Measurements from ENCODE around the gene SRSF1. TPM values are rescaled to one million over a fixed set of nuclear protein-coding genes. Genes with fewer than 3 reads are reported as not detected.
"Not testable (repeated sequence)": the region's sequence is repeated elsewhere in the genome, so short reads cannot be mapped to it uniquely, and the experiment has no call there.

SRSF1 gene
- polyA plus RNA-seq, 2 donors: 80.7 to 91.7 TPM

GRCh38 chr17:57970710-57971109 lies 36.3 kb downstream of the SRSF1 start:
- peaks cover 0 to 4% of the 10 kb centered on the region in 2 donors for H3K36me3 ChIP-seq (ENCODE audit: control insufficient read depth in 2 of 2, insufficient read depth in 2 of 2, low read length in 1 of 2)
- no peaks in the 10 kb centered on the region for H3K9me3 ChIP-seq (ENCODE audit: control insufficient read depth in 2 of 2, insufficient read depth in 1 of 2, low read depth in 1 of 2, low read length in 1 of 2)
- no peaks in the 10 kb centered on the region for H3K4me1 ChIP-seq (ENCODE audit: control insufficient read depth in 2 of 2, insufficient read depth in 2 of 2, low read length in 1 of 2)
- 59 to 60% methylated on average over 4 of the region's 4 CpGs for WGBS, 2 donors
- H3K27me3 ChIP-seq (ENCODE audit: control insufficient read depth in 1 of 2, insufficient read depth in 2 of 2, low read length in 2 of 2): no peaks in the 10 kb centered on the region
- no peak overlapping the region for H3K4me3 ChIP-seq (ENCODE audit: low read depth in 1 of 2, low read length in 2 of 2)
- no peak overlapping the region for H3K27ac ChIP-seq (ENCODE audit: low read depth in 2 of 2, low read length in 1 of 2)

- no peaks in the 10 kb centered on the region for H3K9me3 ChIP-seq (ENCODE audit: control insufficient read depth in 2 of 2, insufficient read depth in 1 of 2, low read depth in 1 of 2, low read length in 1 of 2)
- H3K4me3 ChIP-seq (ENCODE audit: low read depth in 1 of 2, low read length in 2 of 2): no peak overlapping the region
- 45 to 47% methylated on average over 1 of the region's 1 CpG for WGBS, 2 donors
- H3K27ac ChIP-seq (ENCODE audit: low read depth in 2 of 2, low read length in 1 of 2): no peak overlapping the region
- no peaks in the 10 kb centered on the region for H3K4me1 ChIP-seq (ENCODE audit: control insufficient read depth in 2 of 2, insufficient read depth in 2 of 2, low read length in 1 of 2)
- H3K27me3 ChIP-seq (ENCODE audit: control insufficient read depth in 1 of 2, insufficient read depth in 2 of 2, low read length in 2 of 2): no peaks in the 10 kb centered on the region
- no peaks in the 10 kb centered on the region for H3K36me3 ChIP-seq (ENCODE audit: control insufficient read depth in 2 of 2, insufficient read depth in 2 of 2, low read length in 1 of 2)
Observed at GRCh38 chr17:57968456-57968855, 38.6 kb downstream of the SRSF1 start.

GRCh38 chr17:57966875-57967274 lies 40.2 kb downstream of the SRSF1 start:
- Histone ChIP-seq H3K36me3 (ENCODE audit: control insufficient read depth in 2 of 2, insufficient read depth in 2 of 2, low read length in 1 of 2) (no peaks in the 10 kb centered on the region), H3K27ac (ENCODE audit: low read depth in 2 of 2, low read length in 1 of 2) (no peak overlapping the region), H3K9me3 (ENCODE audit: control insufficient read depth in 2 of 2, insufficient read depth in 1 of 2, low read depth in 1 of 2, low read length in 1 of 2) (no peaks in the 10 kb centered on the region), H3K4me3 (ENCODE audit: low read depth in 1 of 2, low read length in 2 of 2) (no peak overlapping the region), H3K27me3 (ENCODE audit: control insufficient read depth in 1 of 2, insufficient read depth in 2 of 2, low read length in 2 of 2) (no peaks in the 10 kb centered on the region), H3K4me1 (ENCODE audit: control insufficient read depth in 2 of 2, insufficient read depth in 2 of 2, low read length in 1 of 2) (no peaks in the 10 kb centered on the region)
- 89 to 90% methylated on average over 5 of the region's 5 CpGs for WGBS, 2 donors

- 89 to 90% methylated on average over 5 of the region's 5 CpGs for WGBS, 2 donors
- Histone ChIP-seq H3K9me3 (ENCODE audit: control insufficient read depth in 2 of 2, insufficient read depth in 1 of 2, low read depth in 1 of 2, low read length in 1 of 2) (no peaks in the 10 kb centered on the region), H3K27me3 (ENCODE audit: control insufficient read depth in 1 of 2, insufficient read depth in 2 of 2, low read length in 2 of 2) (no peaks in the 10 kb centered on the region), H3K4me1 (ENCODE audit: control insufficient read depth in 2 of 2, insufficient read depth in 2 of 2, low read length in 1 of 2) (no peaks in the 10 kb centered on the region), H3K27ac (ENCODE audit: low read depth in 2 of 2, low read length in 1 of 2) (no peak overlapping the region), H3K36me3 (ENCODE audit: control insufficient read depth in 2 of 2, insufficient read depth in 2 of 2, low read length in 1 of 2) (no peaks in the 10 kb centered on the region), H3K4me3 (ENCODE audit: low read depth in 1 of 2, low read length in 2 of 2) (no peak overlapping the region)
Observed at GRCh38 chr17:57966246-57966645, 40.8 kb downstream of the SRSF1 start.

GRCh38 chr17:57965521-57966160 lies 41.4 kb downstream of the SRSF1 start:
- 87 to 88% methylated on average over 26 of the region's 26 CpGs for WGBS, 2 donors
- Histone ChIP-seq H3K9me3 (ENCODE audit: control insufficient read depth in 2 of 2, insufficient read depth in 1 of 2, low read depth in 1 of 2, low read length in 1 of 2) (no peaks in the 10 kb centered on the region), H3K4me3 (ENCODE audit: low read depth in 1 of 2, low read length in 2 of 2) (no peak overlapping the region), H3K4me1 (ENCODE audit: control insufficient read depth in 2 of 2, insufficient read depth in 2 of 2, low read length in 1 of 2) (no peaks in the 10 kb centered on the region), H3K27ac (ENCODE audit: low read depth in 2 of 2, low read length in 1 of 2) (no peak overlapping the region), H3K36me3 (ENCODE audit: control insufficient read depth in 2 of 2, insufficient read depth in 2 of 2, low read length in 1 of 2) (no peaks in the 10 kb centered on the region), H3K27me3 (ENCODE audit: control insufficient read depth in 1 of 2, insufficient read depth in 2 of 2, low read length in 2 of 2) (no peaks in the 10 kb centered on the region)

- Histone ChIP-seq H3K9me3 (ENCODE audit: control insufficient read depth in 2 of 2, insufficient read depth in 1 of 2, low read depth in 1 of 2, low read length in 1 of 2) (no peaks in the 10 kb centered on the region), H3K27me3 (ENCODE audit: control insufficient read depth in 1 of 2, insufficient read depth in 2 of 2, low read length in 2 of 2) (no peaks in the 10 kb centered on the region), H3K36me3 (ENCODE audit: control insufficient read depth in 2 of 2, insufficient read depth in 2 of 2, low read length in 1 of 2) (no peaks in the 10 kb centered on the region), H3K4me1 (ENCODE audit: control insufficient read depth in 2 of 2, insufficient read depth in 2 of 2, low read length in 1 of 2) (no peaks in the 10 kb centered on the region), H3K27ac (ENCODE audit: low read depth in 2 of 2, low read length in 1 of 2) (no peak overlapping the region), H3K4me3 (ENCODE audit: low read depth in 1 of 2, low read length in 2 of 2) (no peak overlapping the region)
- WGBS, 2 donors: 95 to 97% methylated on average over 6 of the region's 6 CpGs
Observed at GRCh38 chr17:57963149-57963511, 43.9 kb downstream of the SRSF1 start.

GRCh38 chr17:57962279-57963148 lies 44.5 kb downstream of the SRSF1 start:
- H3K9me3 ChIP-seq (ENCODE audit: control insufficient read depth in 2 of 2, insufficient read depth in 1 of 2, low read depth in 1 of 2, low read length in 1 of 2): no peaks in the 10 kb centered on the region
- H3K4me1 ChIP-seq (ENCODE audit: control insufficient read depth in 2 of 2, insufficient read depth in 2 of 2, low read length in 1 of 2): no peaks in the 10 kb centered on the region
- no peaks in the 10 kb centered on the region for H3K27me3 ChIP-seq (ENCODE audit: control insufficient read depth in 1 of 2, insufficient read depth in 2 of 2, low read length in 2 of 2)
- no peak overlapping the region for H3K27ac ChIP-seq (ENCODE audit: low read depth in 2 of 2, low read length in 1 of 2)
- H3K4me3 ChIP-seq (ENCODE audit: low read depth in 1 of 2, low read length in 2 of 2): no peak overlapping the region
- WGBS, 2 donors: 74 to 76% methylated on average over 8 of the region's 8 CpGs
- no peaks in the 10 kb centered on the region for H3K36me3 ChIP-seq (ENCODE audit: control insufficient read depth in 2 of 2, insufficient read depth in 2 of 2, low read length in 1 of 2)

- Histone ChIP-seq H3K27ac (ENCODE audit: low read depth in 2 of 2, low read length in 1 of 2) (no peak overlapping the region), H3K4me1 (ENCODE audit: control insufficient read depth in 2 of 2, insufficient read depth in 2 of 2, low read length in 1 of 2) (peaks cover 0 to 6% of the 10 kb centered on the region in 2 donors), H3K4me3 (ENCODE audit: low read depth in 1 of 2, low read length in 2 of 2) (no peak overlapping the region), H3K27me3 (ENCODE audit: control insufficient read depth in 1 of 2, insufficient read depth in 2 of 2, low read length in 2 of 2) (no peaks in the 10 kb centered on the region), H3K36me3 (ENCODE audit: control insufficient read depth in 2 of 2, insufficient read depth in 2 of 2, low read length in 1 of 2) (no peaks in the 10 kb centered on the region), H3K9me3 (ENCODE audit: control insufficient read depth in 2 of 2, insufficient read depth in 1 of 2, low read depth in 1 of 2, low read length in 1 of 2) (no peaks in the 10 kb centered on the region)
- 92 to 93% methylated on average over 6 of the region's 6 CpGs for WGBS, 2 donors
Observed at GRCh38 chr17:57959929-57960328, 47.1 kb downstream of the SRSF1 start.

- H3K4me1 ChIP-seq (ENCODE audit: control insufficient read depth in 2 of 2, insufficient read depth in 2 of 2, low read length in 1 of 2): peaks cover 0 to 13% of the 10 kb centered on the region in 2 donors
- H3K27me3 ChIP-seq (ENCODE audit: control insufficient read depth in 1 of 2, insufficient read depth in 2 of 2, low read length in 2 of 2); H3K9me3 ChIP-seq (ENCODE audit: control insufficient read depth in 2 of 2, insufficient read depth in 1 of 2, low read depth in 1 of 2, low read length in 1 of 2); H3K27ac ChIP-seq (ENCODE audit: low read depth in 2 of 2, low read length in 1 of 2); H3K4me3 ChIP-seq (ENCODE audit: low read depth in 1 of 2, low read length in 2 of 2); H3K36me3 ChIP-seq (ENCODE audit: control insufficient read depth in 2 of 2, insufficient read depth in 2 of 2, low read length in 1 of 2): not testable (repeated sequence)
- WGBS, 2 donors: 93 to 96% methylated on average over 15 of the region's 15 CpGs
Observed at GRCh38 chr17:57958391-57958790, 48.7 kb downstream of the SRSF1 start.

- no peaks in the 10 kb centered on the region for H3K27me3 ChIP-seq (ENCODE audit: control insufficient read depth in 1 of 2, insufficient read depth in 2 of 2, low read length in 2 of 2)
- WGBS, 2 donors: 93 to 94% methylated on average over 3 of the region's 3 CpGs
- no peaks in the 10 kb centered on the region for H3K36me3 ChIP-seq (ENCODE audit: control insufficient read depth in 2 of 2, insufficient read depth in 2 of 2, low read length in 1 of 2)
- no peaks in the 10 kb centered on the region for H3K9me3 ChIP-seq (ENCODE audit: control insufficient read depth in 2 of 2, insufficient read depth in 1 of 2, low read depth in 1 of 2, low read length in 1 of 2)
- no peak overlapping the region for H3K4me3 ChIP-seq (ENCODE audit: low read depth in 1 of 2, low read length in 2 of 2)
- H3K4me1 ChIP-seq (ENCODE audit: control insufficient read depth in 2 of 2, insufficient read depth in 2 of 2, low read length in 1 of 2): peaks cover under 1 to 13% of the 10 kb centered on the region in 2 donors
- H3K27ac ChIP-seq (ENCODE audit: low read depth in 2 of 2, low read length in 1 of 2): no peak overlapping the region
Observed at GRCh38 chr17:57957886-57958285, 49.2 kb downstream of the SRSF1 start.
